ENCODE measurements around the gene PSMC5.

DNA sequence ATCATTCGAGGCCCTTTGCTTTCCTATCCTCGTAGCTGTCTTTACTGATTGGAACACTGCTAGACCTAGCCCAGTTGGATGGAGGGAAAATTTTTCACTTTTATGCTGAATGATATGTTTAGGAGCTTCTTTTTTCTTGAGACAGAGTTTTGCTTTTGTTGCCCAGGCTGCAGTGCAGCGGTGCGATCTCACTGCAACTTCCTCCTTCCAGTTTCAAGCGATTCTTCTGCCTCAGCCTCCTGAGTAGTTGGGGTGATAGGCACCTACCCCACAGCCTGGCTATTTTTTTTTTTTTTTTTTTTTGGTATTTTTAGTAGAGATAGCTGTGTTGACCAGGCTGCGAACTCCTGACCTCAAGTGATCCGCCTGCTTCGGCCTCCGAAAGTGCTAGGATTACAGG lies 17.3 kb upstream of the PSMC5 start:
- TF ChIP-seq, protein P1, sequence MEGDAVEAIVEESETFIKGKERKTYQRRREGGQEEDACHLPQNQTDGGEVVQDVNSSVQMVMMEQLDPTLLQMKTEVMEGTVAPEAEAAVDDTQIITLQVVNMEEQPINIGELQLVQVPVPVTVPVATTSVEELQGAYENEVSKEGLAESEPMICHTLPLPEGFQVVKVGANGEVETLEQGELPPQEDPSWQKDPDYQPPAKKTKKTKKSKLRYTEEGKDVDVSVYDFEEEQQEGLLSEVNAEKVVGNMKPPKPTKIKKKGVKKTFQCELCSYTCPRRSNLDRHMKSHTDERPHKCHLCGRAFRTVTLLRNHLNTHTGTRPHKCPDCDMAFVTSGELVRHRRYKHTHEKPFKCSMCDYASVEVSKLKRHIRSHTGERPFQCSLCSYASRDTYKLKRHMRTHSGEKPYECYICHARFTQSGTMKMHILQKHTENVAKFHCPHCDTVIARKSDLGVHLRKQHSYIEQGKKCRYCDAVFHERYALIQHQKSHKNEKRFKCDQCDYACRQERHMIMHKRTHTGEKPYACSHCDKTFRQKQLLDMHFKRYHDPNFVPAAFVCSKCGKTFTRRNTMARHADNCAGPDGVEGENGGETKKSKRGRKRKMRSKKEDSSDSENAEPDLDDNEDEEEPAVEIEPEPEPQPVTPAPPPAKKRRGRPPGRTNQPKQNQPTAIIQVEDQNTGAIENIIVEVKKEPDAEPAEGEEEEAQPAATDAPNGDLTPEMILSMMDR (IDR thresholded peaks at IDR 0.05), result no peak
- TF ChIP-seq POLR2A (IDR thresholded peaks at IDR 0.05), result no peak
